GM19238 (cell line): ENCODE data around the gene RIT2.

Source experiments
- DNase-seq: peaks from one replicate; pipeline ENCODE4 v3.0.0; 2011; ENCODE audit warnings: low spot score; ENCODE audit not compliant: insufficient read length

Gene RIT2

GRCh38 chr18:43115076-43115921, at the start of gene RIT2:
TSS of gene RIT2 (minus strand) at chr18:43115685.
- no peak for DNase-seq

GRCh38 chr18:43161528-43161927, 46.0 kb upstream of the RIT2 start:
- DNase-seq: no peak

GRCh38 chr18:43160509-43160908, 45.0 kb upstream of the RIT2 start:
- no peak for DNase-seq

- no peak for DNase-seq
Measured at GRCh38 chr18:43159926-43160325, 44.4 kb upstream of the RIT2 start.

GRCh38 chr18:43159086-43159770, 43.7 kb upstream of the RIT2 start:
- no peak for DNase-seq

- DNase-seq: no peak
Measured at GRCh38 chr18:43158381-43158780, 42.9 kb upstream of the RIT2 start.

GRCh38 chr18:43155842-43156241, 40.4 kb upstream of the RIT2 start:
- no peak for DNase-seq

GRCh38 chr18:43148231-43148630, 32.7 kb upstream of the RIT2 start:
- no peak for DNase-seq

- no peak for DNase-seq
Measured at GRCh38 chr18:43141208-43141607, 25.7 kb upstream of the RIT2 start.

- DNase-seq: no peak
Measured at GRCh38 chr18:43139288-43139946, 23.9 kb upstream of the RIT2 start.

- DNase-seq: no peak
Measured at GRCh38 chr18:43134876-43135275, 19.4 kb upstream of the RIT2 start.

- no peak for DNase-seq
Measured at GRCh38 chr18:43130716-43131260, 15.3 kb upstream of the RIT2 start.

GRCh38 chr18:43129946-43130524, 14.6 kb upstream of the RIT2 start:
- DNase-seq: no peak

- DNase-seq: no peak
Measured at GRCh38 chr18:43125471-43125870, 10.0 kb upstream of the RIT2 start.

GRCh38 chr18:43122955-43123354, 7.5 kb upstream of the RIT2 start:
- no peak for DNase-seq

GRCh38 chr18:43116699-43117294, 1.3 kb upstream of the RIT2 start:
- DNase-seq: no peak

GRCh38 chr18:43113220-43113895, 2.1 kb downstream of the RIT2 start:
- DNase-seq: no peak

GRCh38 chr18:43108882-43109281, 6.6 kb downstream of the RIT2 start:
- no peak for DNase-seq

GRCh38 chr18:43108469-43108868, 7.0 kb downstream of the RIT2 start:
- DNase-seq: no peak

- no peak for DNase-seq
Measured at GRCh38 chr18:43093646-43094045, 21.8 kb downstream of the RIT2 start.

- DNase-seq: no peak
Measured at GRCh38 chr18:43092539-43092938, 22.9 kb downstream of the RIT2 start.
